NB4 (cell line): ENCODE data around the gene LANCL1.

Experiments
- CTCF ChIP-seq: IDR thresholded peaks from one replicate; pipeline ENCODE4 v1.5.1; 2012; ENCODE audit warnings: low read depth, low read length
- MAX ChIP-seq: IDR thresholded peaks from 2 replicates; pipeline ENCODE4 v1.6.1; 2011; ENCODE audit warnings: low read depth, low read length
- POLR2A ChIP-seq: IDR thresholded peaks from 2 replicates; pipeline ENCODE4 v1.6.1; 2011; ENCODE audit warnings: mild to moderate bottlenecking; ENCODE audit not compliant: insufficient read length; ENCODE audit errors: extremely low read depth

- TF ChIP-seq CTCF, result no peak
- no peak for TF ChIP-seq MAX
- no peak for TF ChIP-seq POLR2A
Measured at GRCh38 chr2:210459407-210459806, 17.2 kb downstream of the LANCL1 start.
